HepG2 (cell line): ENCODE measurements around the gene PKDREJ. TPM values are rescaled to one million over a fixed set of nuclear protein-coding genes. Genes with fewer than 3 reads are reported as not detected.

ENCODE experiments used
- ATF4 ChIP-seq, 2 experiments: fragments of 450-650 bp in 1 of 2; sonication (generic) in 1 of 2; formaldehyde crosslinking; IDR thresholded peaks; 2 replicates each; pipeline versions ENCODE4 v1.5.0 to v1.8.0; 2020 to 2022; ENCODE audit warnings: mild to moderate bottlenecking in 1 of 2, missing genetic modification reagents in 1 of 2
- CREB1 ChIP-seq, 2 experiments: fragments of 450-650 bp in 1 of 2; IDR thresholded peaks; 2 replicates each; pipeline ENCODE4 v1.6.1; 2016 to 2017; ENCODE audit warnings: control low read depth in 1 of 2, mild to moderate bottlenecking in 1 of 2, missing compliant biosample characterization in 1 of 2, missing genetic modification characterization in 1 of 2
- CREB3 ChIP-seq: sonication (generic); formaldehyde crosslinking; IDR thresholded peaks from 2 replicates; pipeline ENCODE4 v1.5.0; 2020; ENCODE audit warnings: missing genetic modification reagents
- ESRRA ChIP-seq: sonication (generic); formaldehyde crosslinking; IDR thresholded peaks from 2 replicates; pipeline ENCODE4 v1.5.1; 2020; ENCODE audit warnings: mild to moderate bottlenecking, low read depth, missing genetic modification reagents
- HCFC1 ChIP-seq: fragments of 150-350 bp; IDR thresholded peaks from 2 replicates; pipeline ENCODE4 v1.6.1; 2014; ENCODE audit warnings: low read depth, low read length
- KLF15 ChIP-seq: sonication (generic); formaldehyde crosslinking; IDR thresholded peaks from 2 replicates; pipeline ENCODE4 v1.8.1; 2023; ENCODE audit warnings: borderline replicate concordance, mild to moderate bottlenecking, inconsistent platforms, missing genetic modification reagents, mixed read lengths
- NCOR1 ChIP-seq: fragments of 200-600 bp; sonication (generic); IDR thresholded peaks from 2 replicates; pipeline ENCODE4 v1.7.0; 2017; ENCODE audit warnings: antibody characterized with exemption, low read length, borderline replicate concordance
- TGIF2 ChIP-seq: IDR thresholded peaks from 2 replicates; pipeline ENCODE4 v1.6.1; 2016; ENCODE audit warnings: control low read depth, missing compliant biosample characterization
- ZBTB8A ChIP-seq: sonication (generic); formaldehyde crosslinking; IDR thresholded peaks from 2 replicates; pipeline ENCODE4 v1.4.0; 2020; ENCODE audit warnings: mild to moderate bottlenecking, low read depth, missing genetic modification reagents, borderline replicate concordance
- ZFP41 ChIP-seq: sonication (generic); formaldehyde crosslinking; IDR thresholded peaks from 2 replicates; pipeline ENCODE4 v1.4.0; 2020; ENCODE audit warnings: mild to moderate bottlenecking, missing genetic modification reagents, borderline replicate concordance
- ZNF274 ChIP-seq: sonication (generic); formaldehyde crosslinking; IDR thresholded peaks from 2 replicates; pipeline ENCODE4 v1.5.1; 2020; ENCODE audit warnings: mild to moderate bottlenecking, missing genetic modification reagents
- ZNF407 ChIP-seq: sonication (generic); formaldehyde crosslinking; IDR thresholded peaks from one replicate; pipeline ENCODE4 v1.5.1; 2020; ENCODE audit warnings: mild to moderate bottlenecking, missing genetic modification reagents; ENCODE audit errors: not compliant biosample characterization
- ZNF749 ChIP-seq: sonication (generic); formaldehyde crosslinking; IDR thresholded peaks from 2 replicates; pipeline ENCODE4 v1.8.0; 2022; ENCODE audit warnings: mild to moderate bottlenecking, missing genetic modification reagents, moderate library complexity, borderline replicate concordance
- polyA plus RNA-seq, 8 experiments: library from polyadenylated mRNA; depleted of rRNA in 3 of 8; stranded (reverse) in 7 of 8; unstranded in 1 of 8; fragments of >200 nt; fragmentation: Illumina TruSeq in 4 of 8; extraction: Trizol in 4 of 8; gene quantifications; 2 replicates each; pipeline versions ENCODE4 v1.2.1 to v1.2.3, GENCODE V29; 2011 to 2016; ENCODE audit warnings: low read depth in 4 of 8, missing spikeins in 1 of 8, mixed read lengths in 1 of 8; ENCODE audit not compliant: insufficient read depth in 1 of 8
- total RNA-seq, 5 experiments: library from RNA; depleted of rRNA; stranded (reverse); fragments of >200 nt; fragmentation: Illumina TruSeq; extraction: Trizol; gene quantifications; 2 replicates each; pipeline ENCODE4 v1.2.3, GENCODE V29; 2016; ENCODE audit warnings: low read depth in 1 of 5

PKDREJ gene
- total and polyA plus RNA-seq, 2 of the 13 experiments (the other 11 are each of a cell fraction or from before 2014, with no cell fraction given): not detected

- TF ChIP-seq ZNF407 (CRISPR knock-in tag): no peak
- TF ChIP-seq ESRRA (CRISPR knock-in tag): peak; percentile 75; the same call in 1 of the 2 replicates
- TF ChIP-seq CREB3 (CRISPR knock-in tag): no peak
- peak in 1 of 2 experiments; percentile 93; a peak in 2 of 4 replicates for TF ChIP-seq ATF4 (CRISPR knock-in tag; IDR thresholded peaks at IDR 0.05)
- TF ChIP-seq ZFP41 (CRISPR knock-in tag): no peak
- TF ChIP-seq ZBTB8A (CRISPR knock-in tag): no peak; the same call in 1 of the 2 replicates
- no peak for TF ChIP-seq NCOR1
- TF ChIP-seq ZNF749: peak; percentile 99
- TF ChIP-seq KLF15 (CRISPR knock-in tag): 0 out of 2 replicates have a peak, but pooled peaks have one; percentile 34
- peak; percentile 76; the same call in 1 of the 2 replicates for TF ChIP-seq TGIF2 (CRISPR knock-in tag)
- TF ChIP-seq ZNF274: no peak
- peak; percentile 79 for TF ChIP-seq HCFC1
- peak; percentile 36; the same call in 1 of the 2 replicates for TF ChIP-seq CREB1 (IDR thresholded peaks at IDR 0.05)
- peak; percentile 54 for TF ChIP-seq CREB1 (CRISPR knock-in tag; IDR thresholded peaks at IDR 0.05)
These were observed 33.4 kb upstream of the PKDREJ start, which contains the start of gene GTSE1 (continued) for GRCh38 chr22:46296257-46297150.
